DOHH2 (cell line): ENCODE data around the gene CDH18.

Experiments
- H3F3A ChIP-seq: fragments of 200-600 bp; sonication (generic), shearing (Covaris generic); 2 replicates; pipeline ENCODE4 v1.6.0; 2016; ENCODE audit warnings: antibody characterized with exemption, mild to moderate bottlenecking; ENCODE audit not compliant: control insufficient read depth, insufficient read depth
- H3K27ac ChIP-seq: fragments of 200-600 bp; sonication (generic); 2 replicates; pipeline ENCODE4 v1.5.1; 2014; ENCODE audit warnings: low read depth, mild to moderate bottlenecking, low read length, moderate library complexity
- H3K27me3 ChIP-seq: fragments of 200-600 bp; sonication (generic); 2 replicates; pipeline ENCODE4 v1.6.1; 2014; ENCODE audit warnings: mild to moderate bottlenecking, low read length, mixed read lengths; ENCODE audit not compliant: control insufficient read depth
- H3K36me3 ChIP-seq: fragments of 200-600 bp; sonication (generic); 2 replicates; pipeline ENCODE4 v1.6.1; 2014; ENCODE audit warnings: mild to moderate bottlenecking, low read length, moderate library complexity, mixed read lengths; ENCODE audit not compliant: control insufficient read depth
- H3K4me1 ChIP-seq: fragments of 200-600 bp; sonication (generic); 2 replicates; pipeline ENCODE4 v1.6.1; 2014; ENCODE audit warnings: mild to moderate bottlenecking, low read length, mixed read lengths; ENCODE audit not compliant: control insufficient read depth
- H3K4me2 ChIP-seq: fragments of 200-600 bp; sonication (generic); 2 replicates; pipeline ENCODE4 v1.6.0; 2014; ENCODE audit warnings: mild to moderate bottlenecking, low read length, moderate library complexity
- H3K4me3 ChIP-seq: fragments of 200-600 bp; sonication (generic); 2 replicates; pipeline ENCODE4 v1.5.1; 2014; ENCODE audit warnings: mild to moderate bottlenecking, low read length, mixed read lengths
- H3K79me2 ChIP-seq: fragments of 200-600 bp; sonication (generic); 2 replicates; pipeline ENCODE4 v1.6.1; 2014; ENCODE audit warnings: mild to moderate bottlenecking, low read length, mixed read lengths; ENCODE audit not compliant: control insufficient read depth
- H3K9me2 ChIP-seq: fragments of 200-600 bp; sonication (generic); replicated peaks from 2 replicates; pipeline ENCODE4 v1.6.1; 2014; ENCODE audit warnings: mild to moderate bottlenecking, low read length, mixed read lengths; ENCODE audit not compliant: control insufficient read depth
- H3K9me3 ChIP-seq: fragments of 200-600 bp; sonication (generic); 2 replicates; pipeline ENCODE4 v1.6.1; 2014; ENCODE audit warnings: antibody characterized with exemption, low read length, mixed read lengths; ENCODE audit not compliant: control insufficient read depth, insufficient read depth
- H4K20me1 ChIP-seq: fragments of 200-600 bp; sonication (generic); 2 replicates; pipeline ENCODE4 v1.6.0; 2014; ENCODE audit warnings: low read depth, mild to moderate bottlenecking, antibody characterized with exemption, low read length, moderate library complexity; ENCODE audit not compliant: control insufficient read depth, insufficient read depth
- EZH2phosphoT487 ChIP-seq: fragments of 200-600 bp; sonication (generic); IDR thresholded peaks from 2 replicates; pipeline ENCODE4 v1.6.1; 2017; ENCODE audit warnings: borderline replicate concordance, mild to moderate bottlenecking, antibody characterized with exemption, low read length, moderate library complexity, mixed read lengths
- TF ChIP-seq, protein P1 (sequence below): fragments of 200-600 bp; sonication (generic); IDR thresholded peaks from one replicate; pipeline ENCODE4 v1.5.1; 2014; ENCODE audit warnings: antibody characterized with exemption, mild to moderate bottlenecking, low read depth, low read length; ENCODE audit not compliant: poor library complexity, severe bottlenecking

Gene CDH18

DNA sequence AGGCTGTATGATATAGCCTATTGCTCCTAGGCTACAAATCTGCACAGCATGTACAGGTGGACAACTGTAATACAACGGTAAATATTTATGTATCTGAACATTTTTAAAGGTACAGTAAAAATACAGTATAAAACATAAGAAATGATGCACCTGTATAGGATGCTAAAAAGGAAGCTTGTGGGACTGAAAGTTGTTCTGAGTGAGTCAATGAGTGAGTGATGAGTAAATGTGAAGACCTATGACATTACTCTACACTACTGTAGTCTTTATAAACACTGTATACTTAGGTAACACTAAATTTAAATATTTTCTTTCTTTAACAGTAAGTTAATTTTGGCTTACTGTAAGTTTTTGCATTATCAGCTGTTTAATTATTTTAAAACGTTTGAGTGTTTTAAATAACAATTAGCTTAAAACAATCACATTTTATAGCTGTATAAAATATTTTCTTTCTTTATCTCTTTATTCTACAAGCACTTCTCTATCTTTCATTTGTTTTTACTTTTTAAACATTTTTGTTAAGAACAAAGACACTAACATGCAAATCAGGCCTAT lies 28.1 kb downstream of the CDH18 start:
- no peaks in the 10 kb centered on the region for H3K9me3 ChIP-seq
- H3K79me2 ChIP-seq: no peaks in the 10 kb centered on the region
- no peaks in the 10 kb centered on the region for H3K36me3 ChIP-seq
- H3K4me1 ChIP-seq: no peaks in the 10 kb centered on the region
- H3F3A ChIP-seq: no peaks in the 10 kb centered on the region
- no peak overlapping the region for H3K4me3 ChIP-seq
- no peak overlapping the region for H3K27ac ChIP-seq
- H3K9me2 ChIP-seq: no peaks in the 10 kb centered on the region
- H3K4me2 ChIP-seq: no peak overlapping the region
- TF ChIP-seq, protein P1, sequence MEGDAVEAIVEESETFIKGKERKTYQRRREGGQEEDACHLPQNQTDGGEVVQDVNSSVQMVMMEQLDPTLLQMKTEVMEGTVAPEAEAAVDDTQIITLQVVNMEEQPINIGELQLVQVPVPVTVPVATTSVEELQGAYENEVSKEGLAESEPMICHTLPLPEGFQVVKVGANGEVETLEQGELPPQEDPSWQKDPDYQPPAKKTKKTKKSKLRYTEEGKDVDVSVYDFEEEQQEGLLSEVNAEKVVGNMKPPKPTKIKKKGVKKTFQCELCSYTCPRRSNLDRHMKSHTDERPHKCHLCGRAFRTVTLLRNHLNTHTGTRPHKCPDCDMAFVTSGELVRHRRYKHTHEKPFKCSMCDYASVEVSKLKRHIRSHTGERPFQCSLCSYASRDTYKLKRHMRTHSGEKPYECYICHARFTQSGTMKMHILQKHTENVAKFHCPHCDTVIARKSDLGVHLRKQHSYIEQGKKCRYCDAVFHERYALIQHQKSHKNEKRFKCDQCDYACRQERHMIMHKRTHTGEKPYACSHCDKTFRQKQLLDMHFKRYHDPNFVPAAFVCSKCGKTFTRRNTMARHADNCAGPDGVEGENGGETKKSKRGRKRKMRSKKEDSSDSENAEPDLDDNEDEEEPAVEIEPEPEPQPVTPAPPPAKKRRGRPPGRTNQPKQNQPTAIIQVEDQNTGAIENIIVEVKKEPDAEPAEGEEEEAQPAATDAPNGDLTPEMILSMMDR: no peak
- TF ChIP-seq EZH2phosphoT487: no peak
- no peaks in the 10 kb centered on the region for H4K20me1 ChIP-seq
- H3K27me3 ChIP-seq: no peaks in the 10 kb centered on the region

GRCh38 chr5:19950897-19951296 lies 37.1 kb downstream of the CDH18 start:
- no peaks in the 10 kb centered on the region for H3K36me3 ChIP-seq
- H3K4me1 ChIP-seq: no peaks in the 10 kb centered on the region
- no peaks in the 10 kb centered on the region for H3F3A ChIP-seq
- H3K27me3 ChIP-seq: no peaks in the 10 kb centered on the region
- no peaks in the 10 kb centered on the region for H3K9me2 ChIP-seq
- no peak overlapping the region for H3K4me3 ChIP-seq
- H4K20me1 ChIP-seq: no peaks in the 10 kb centered on the region
- H3K27ac ChIP-seq: no peak overlapping the region
- no peak overlapping the region for H3K4me2 ChIP-seq
- TF ChIP-seq EZH2phosphoT487: no peak
- TF ChIP-seq, protein P1: no peak
- no peaks in the 10 kb centered on the region for H3K79me2 ChIP-seq
- H3K9me3 ChIP-seq: no peaks in the 10 kb centered on the region

GRCh38 chr5:19940192-19940591 lies 47.8 kb downstream of the CDH18 start:
- Histone ChIP-seq H4K20me1 (no peaks in the 10 kb centered on the region), H3K79me2 (no peaks in the 10 kb centered on the region), H3K4me3 (no peak overlapping the region), H3K27me3 (no peaks in the 10 kb centered on the region), H3K9me2 (no peaks in the 10 kb centered on the region), H3F3A (no peaks in the 10 kb centered on the region), H3K4me2 (no peak overlapping the region), H3K4me1 (no peaks in the 10 kb centered on the region), H3K9me3 (no peaks in the 10 kb centered on the region), H3K36me3 (no peaks in the 10 kb centered on the region), H3K27ac (no peak overlapping the region)
- TF ChIP-seq EZH2phosphoT487: no peak
- TF ChIP-seq, protein P1: no peak
